ENCODE measurements around the gene EXOSC7. TPM values are rescaled to one million over a fixed set of nuclear protein-coding genes. Genes with fewer than 3 reads are reported as not detected.

EXOSC7 gene
- total RNA-seq, 8 experiments from 2014 or later = 45.1 to 92.9 (median 50.6) TPM

DNA sequence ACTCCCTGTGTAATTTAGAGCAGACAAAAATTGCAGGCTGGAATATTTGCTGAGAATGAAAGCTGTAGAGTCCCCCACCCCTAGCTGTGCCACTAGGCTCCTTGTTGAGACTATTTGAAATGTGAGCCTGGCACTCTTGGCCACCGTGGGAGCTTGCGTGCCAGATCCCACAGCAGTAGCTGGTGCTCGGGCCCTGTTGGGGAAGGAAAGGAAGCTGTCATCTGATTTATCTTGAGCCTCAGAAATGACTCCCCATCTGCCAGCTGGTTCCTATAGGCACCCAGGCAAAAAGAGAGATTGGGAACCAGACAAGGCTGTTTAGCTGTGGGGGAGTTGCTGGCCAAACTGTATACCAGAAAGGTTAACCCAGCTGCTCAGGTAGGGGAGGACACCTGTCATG is 26.7 kb downstream of the EXOSC7 start:
- ATAC-seq (replicated peaks in 6 of 8) = no peak
- H3K4me1 ChIP-seq (replicated peaks in 1 of 2) = peaks cover 0 to 4% of the 10 kb centered on the region in 2 donors
- 80 to 100% (median 100%) methylated on average over 1 to 3 of the region's 3 CpGs; no CpG with 5 or more reads in 2 of the 10 experiments for WGBS, 10 experiments
- H3K27ac ChIP-seq = no peak overlapping the region
- no peak overlapping the region for H3K4me3 ChIP-seq
- in situ Hi-C loops (cut with MboI; ENCODE audit: low pct_unique_long_range_greater_than_20kb in 2 of 9, low sequenced_read_pairs in 9 of 9, unreplicated experiment in 9 of 9) = no loop called here

DNA sequence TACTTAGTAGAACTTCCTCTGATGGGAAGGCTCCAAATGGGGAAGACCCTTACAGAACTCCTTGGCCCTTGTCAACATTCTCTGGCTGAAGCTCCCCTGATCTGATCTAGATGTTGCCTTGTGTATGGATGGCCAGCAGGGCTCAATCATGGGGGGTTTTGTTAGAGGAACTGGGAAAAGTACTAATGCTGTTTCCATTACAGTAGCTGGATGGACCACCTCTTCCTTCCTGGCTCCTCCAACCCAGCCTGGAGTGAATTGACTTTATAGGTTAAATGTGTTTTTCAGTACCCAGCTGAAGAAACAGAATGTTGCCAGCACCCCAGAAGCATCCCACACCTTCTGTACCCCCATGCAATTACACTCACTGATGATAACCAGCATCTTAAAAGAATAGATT is 27.4 kb downstream of the EXOSC7 start:
- in situ Hi-C loops (cut with MboI; ENCODE audit: low pct_unique_long_range_greater_than_20kb in 2 of 9, low sequenced_read_pairs in 9 of 9, unreplicated experiment in 9 of 9) = no loop called here
- no peak overlapping the region for H3K27ac ChIP-seq
- H3K4me3 ChIP-seq = no peak overlapping the region
- peaks cover 0 to 4% of the 10 kb centered on the region in 2 donors for H3K4me1 ChIP-seq (replicated peaks in 1 of 2)
- no peak for ATAC-seq (replicated peaks in 6 of 8)

DNA sequence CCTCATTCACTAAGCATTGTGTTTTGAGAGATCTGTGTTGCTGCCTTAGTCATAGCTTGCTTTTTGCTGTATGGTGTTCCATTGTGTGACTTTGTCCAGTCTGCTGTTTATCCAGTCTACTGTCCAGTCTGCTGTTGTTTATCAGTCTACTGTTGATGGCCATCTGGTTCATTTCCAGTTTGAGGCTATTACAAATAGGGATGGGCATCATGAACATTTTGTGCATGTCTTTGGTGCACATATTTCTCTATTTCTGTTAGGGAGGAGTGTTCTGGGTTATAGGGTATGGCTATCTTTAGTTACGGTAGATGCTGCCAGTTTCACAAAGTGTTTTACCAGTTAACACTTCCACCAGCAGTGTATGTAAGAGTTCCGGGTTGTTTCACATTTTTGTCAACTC is 27.8 kb downstream of the EXOSC7 start:
- peak in 2 of 8 experiments; percentile 68 to 75 for ATAC-seq (replicated peaks in 6 of 8)
- in situ Hi-C loops (cut with MboI; ENCODE audit: low pct_unique_long_range_greater_than_20kb in 2 of 9, low sequenced_read_pairs in 9 of 9, unreplicated experiment in 9 of 9) = no loop called here
- H3K27ac ChIP-seq = no peak overlapping the region
- H3K4me1 ChIP-seq (replicated peaks in 1 of 2) = peaks cover 0 to 2% of the 10 kb centered on the region in 2 donors
- whole genome bisulfite sequencing, 10 experiments = 43 to 100% (median 100%) methylated on average over 1 to 2 of the region's 2 CpGs; no CpG with 5 or more reads in 6 of the 10 experiments
- no peak overlapping the region for H3K4me3 ChIP-seq

DNA sequence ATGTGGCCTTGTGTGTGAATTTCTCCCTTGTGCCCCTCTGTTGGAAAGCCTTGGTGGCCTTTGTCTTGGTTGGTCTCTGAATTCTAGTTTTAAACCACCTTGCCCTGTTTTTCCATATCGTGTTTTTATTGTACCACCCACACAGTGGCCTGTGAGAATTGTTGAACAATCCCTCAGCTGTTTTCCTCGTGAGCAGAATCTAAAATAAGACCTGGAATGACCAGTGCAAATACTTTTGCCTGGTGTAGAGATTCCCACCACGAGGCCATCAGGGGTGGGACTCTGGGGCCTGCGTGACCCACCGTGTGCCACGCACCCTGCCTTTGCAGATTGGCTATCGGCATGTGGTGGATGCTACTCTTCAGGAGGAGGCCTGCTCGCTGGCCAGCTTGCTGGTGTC is 31.0 kb downstream of the EXOSC7 start:
- in situ Hi-C loops (cut with MboI; ENCODE audit: low pct_unique_long_range_greater_than_20kb in 2 of 9, low sequenced_read_pairs in 9 of 9, unreplicated experiment in 9 of 9) = no loop called here
- ATAC-seq (replicated peaks in 6 of 8) = no peak
- H3K4me1 ChIP-seq (replicated peaks in 1 of 2) = no peaks in the 10 kb centered on the region
- H3K27ac ChIP-seq = no peak overlapping the region
- WGBS, 10 experiments = 57 to 100% (median 98%) methylated on average over 1 to 7 of the region's 8 CpGs; no CpG with 5 or more reads in 1 of the 10 experiments
- H3K4me3 ChIP-seq = no peak overlapping the region

DNA sequence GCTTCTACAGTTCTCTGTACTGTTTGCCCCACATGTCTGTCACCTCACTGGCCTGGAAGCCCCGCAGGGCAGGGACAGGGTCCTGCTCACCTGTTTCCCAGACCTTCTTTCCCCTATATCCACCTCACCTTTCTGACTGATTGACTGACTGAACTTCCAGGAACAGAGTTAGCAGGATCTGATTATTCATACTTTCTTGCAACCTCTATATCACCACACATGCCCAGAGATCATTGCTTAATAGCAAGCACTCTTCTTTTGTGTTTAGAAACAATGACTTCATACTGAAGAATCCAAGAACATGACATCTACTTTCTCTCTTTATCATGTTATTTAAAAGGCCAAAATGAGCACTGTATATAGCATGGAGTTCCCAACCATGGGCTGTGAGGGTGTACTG is 32.1 kb downstream of the EXOSC7 start:
- in situ Hi-C loops (cut with MboI; ENCODE audit: low pct_unique_long_range_greater_than_20kb in 2 of 9, low sequenced_read_pairs in 9 of 9, unreplicated experiment in 9 of 9) = no loop called here
- H3K4me1 ChIP-seq (replicated peaks in 1 of 2) = no peaks in the 10 kb centered on the region
- no peak overlapping the region for H3K27ac ChIP-seq
- H3K4me3 ChIP-seq = no peak overlapping the region
- 100% methylated on average over 1 of the region's 1 CpG; no CpG with 5 or more reads in 6 of the 10 experiments for WGBS, 10 experiments
- no peak for ATAC-seq (replicated peaks in 6 of 8)

DNA sequence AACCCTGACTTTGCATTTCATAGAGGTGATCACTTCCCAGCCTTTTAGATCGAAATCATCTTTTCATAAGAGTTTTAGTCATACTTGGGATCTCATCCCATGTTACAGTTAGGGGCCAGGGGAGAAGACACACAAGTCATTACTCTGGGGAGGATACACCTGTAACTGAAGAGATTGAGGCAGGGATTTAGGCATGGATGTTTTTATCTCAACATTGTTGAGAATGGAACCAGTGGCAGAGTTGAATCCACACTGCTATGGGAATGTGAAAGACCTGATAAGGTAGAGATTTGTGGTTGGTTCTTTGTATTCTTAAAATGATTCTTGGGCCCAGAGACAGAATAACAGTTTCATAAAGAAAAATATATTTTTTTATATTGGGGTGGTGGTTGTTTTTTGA is 33.8 kb downstream of the EXOSC7 start:
- 67 to 100% (median 100%) methylated on average over 1 of the region's 1 CpG; no CpG with 5 or more reads in 4 of the 10 experiments for WGBS, 10 experiments
- Histone ChIP-seq H3K4me3 (no peak overlapping the region), H3K27ac (no peak overlapping the region), H3K4me1 (replicated peaks in 1 of 2) (no peaks in the 10 kb centered on the region)
- no peak for ATAC-seq (replicated peaks in 6 of 8)
- in situ Hi-C loops (cut with MboI; ENCODE audit: low pct_unique_long_range_greater_than_20kb in 2 of 9, low sequenced_read_pairs in 9 of 9, unreplicated experiment in 9 of 9) = no loop called here

DNA sequence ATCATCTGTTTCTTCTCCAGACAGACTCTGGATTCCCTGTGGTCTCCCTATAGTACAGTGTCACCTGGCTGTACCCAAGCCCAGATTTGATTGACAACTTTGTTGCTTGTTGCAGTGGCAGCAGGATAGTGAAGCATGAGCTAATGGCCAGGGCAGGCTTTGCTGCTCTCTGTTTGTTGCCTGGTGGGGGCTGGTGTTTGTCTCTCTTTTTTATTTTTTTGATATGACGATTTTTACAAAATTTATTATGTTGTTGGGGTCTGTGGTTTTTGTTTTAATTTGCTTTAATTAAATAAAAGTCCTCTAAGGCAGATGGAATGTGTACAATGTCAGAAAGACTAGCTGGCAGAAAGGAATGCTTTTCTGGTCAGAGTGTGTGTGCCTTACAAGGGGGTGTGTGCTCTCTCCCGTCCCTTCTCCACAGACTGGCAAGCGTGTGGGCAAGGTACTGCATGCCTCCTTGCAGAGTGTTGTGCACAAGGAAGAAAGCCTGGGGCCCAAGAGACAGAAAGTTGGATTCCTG is 34.8 kb downstream of the EXOSC7 start:
- WGBS, 10 experiments = 0 to 100% (median 69%) methylated on average over 1 to 3 of the region's 3 CpGs; no CpG with 5 or more reads in 1 of the 10 experiments
- in situ Hi-C loops (cut with MboI; ENCODE audit: low pct_unique_long_range_greater_than_20kb in 2 of 9, low sequenced_read_pairs in 9 of 9, unreplicated experiment in 9 of 9) = no loop called here
- Histone ChIP-seq H3K27ac (no peak overlapping the region), H3K4me1 (replicated peaks in 1 of 2) (no peaks in the 10 kb centered on the region), H3K4me3 (no peak overlapping the region)
- peak in 3 of 8 experiments; percentile 3 to 21 (median 10) for ATAC-seq (replicated peaks in 6 of 8)

DNA sequence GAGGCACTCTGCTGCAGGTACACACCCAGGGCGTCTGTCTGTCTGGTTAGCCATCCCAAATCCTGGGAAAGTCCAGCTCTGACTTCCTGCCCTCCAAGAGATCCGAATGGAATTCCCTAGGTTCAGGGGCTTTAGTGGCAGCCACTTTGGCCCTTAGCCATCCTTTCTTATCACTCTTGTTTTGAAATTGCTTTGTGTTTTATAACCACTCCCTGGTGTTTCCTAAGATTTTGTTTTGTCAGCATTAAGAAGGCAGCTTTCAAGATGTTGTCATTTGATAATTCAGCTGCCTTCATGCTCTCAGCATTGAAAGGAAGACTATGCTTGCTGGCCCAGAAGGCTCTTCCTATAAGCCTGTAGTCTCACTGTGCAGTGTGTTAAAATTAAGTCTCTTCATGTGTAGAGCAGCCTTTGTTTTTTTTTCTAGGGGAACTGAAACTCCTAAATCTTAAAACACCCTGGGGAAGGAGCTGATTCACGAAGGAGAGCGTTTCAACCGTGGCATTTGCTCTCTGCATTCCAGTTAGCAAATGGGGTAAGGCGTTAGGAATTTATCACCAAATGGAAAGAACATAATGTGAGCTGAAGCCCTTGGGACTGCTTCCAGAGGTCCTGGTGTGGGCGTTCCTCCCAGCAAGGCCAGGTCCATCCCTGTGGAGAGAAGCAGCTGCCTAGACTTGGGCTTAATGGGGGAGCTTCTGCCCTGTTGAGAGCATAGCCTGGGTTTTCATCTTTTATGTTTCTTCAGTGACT is 35.9 kb downstream of the EXOSC7 start:
- ATAC-seq (replicated peaks in 6 of 8) = peak in 3 of 8 experiments; percentile 78 to 89 (median 87)
- Histone ChIP-seq H3K4me1 (replicated peaks in 1 of 2) (no peaks in the 10 kb centered on the region), H3K27ac (no peak overlapping the region), H3K4me3 (no peak overlapping the region)
- WGBS, 10 experiments = 0 to 98% (median 33%) methylated on average over 1 to 6 of the region's 7 CpGs; no CpG with 5 or more reads in 2 of the 10 experiments
- in situ Hi-C loops (cut with MboI; ENCODE audit: low pct_unique_long_range_greater_than_20kb in 2 of 9, low sequenced_read_pairs in 9 of 9, unreplicated experiment in 9 of 9) = no loop called here

DNA sequence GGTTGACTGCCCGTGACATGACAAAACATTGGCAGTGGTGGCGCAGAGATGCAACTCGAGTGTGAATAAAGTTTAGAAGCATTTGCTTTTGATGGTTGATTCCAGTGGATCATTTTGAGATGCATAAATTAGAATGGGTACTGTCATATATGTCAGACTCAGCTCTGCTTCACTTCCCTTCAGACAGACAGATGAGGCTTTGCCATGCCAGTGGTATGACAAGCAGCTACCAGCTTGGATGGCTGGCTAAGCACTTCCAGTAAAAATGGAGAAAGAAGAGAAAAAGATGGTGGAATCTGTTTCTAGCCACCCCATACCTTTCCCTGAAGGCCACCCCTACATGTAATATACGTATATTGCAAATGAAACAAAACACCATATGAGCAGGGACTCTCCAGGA is 36.5 kb downstream of the EXOSC7 start:
- no peaks in the 10 kb centered on the region for H3K4me1 ChIP-seq (replicated peaks in 1 of 2)
- H3K4me3 ChIP-seq = no peak overlapping the region
- no peak overlapping the region for H3K27ac ChIP-seq
- ATAC-seq (replicated peaks in 6 of 8) = no peak
- 50 to 100% (median 97%) methylated on average over 1 to 3 of the region's 4 CpGs; no CpG with 5 or more reads in 2 of the 10 experiments for WGBS, 10 experiments
- in situ Hi-C loops (cut with MboI; ENCODE audit: low pct_unique_long_range_greater_than_20kb in 2 of 9, low sequenced_read_pairs in 9 of 9, unreplicated experiment in 9 of 9) = no loop called here

DNA sequence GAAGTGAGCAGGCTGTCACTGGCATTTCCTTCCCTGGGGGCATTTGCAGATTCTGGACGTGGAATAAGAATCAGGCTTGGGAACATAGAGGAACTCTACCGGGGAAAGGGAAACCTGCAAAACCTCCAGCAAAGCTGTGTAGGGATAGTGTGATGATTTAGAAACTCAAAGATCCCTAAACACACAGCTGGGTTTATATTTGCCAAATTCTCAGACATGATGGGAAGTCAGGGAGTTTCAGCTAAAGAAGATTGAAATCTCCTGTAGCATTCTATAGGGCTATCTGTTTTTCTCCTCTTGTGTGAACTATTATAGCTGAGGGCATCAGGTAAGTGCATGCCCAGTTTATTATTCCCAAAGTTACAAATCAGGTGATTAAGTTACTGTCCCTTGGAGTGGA is 40.9 kb downstream of the EXOSC7 start:
- 29 to 100% (median 60%) methylated on average over 1 to 2 of the region's 2 CpGs; no CpG with 5 or more reads in 3 of the 10 experiments for WGBS, 10 experiments
- in situ Hi-C loops (cut with MboI; ENCODE audit: low pct_unique_long_range_greater_than_20kb in 2 of 9, low sequenced_read_pairs in 9 of 9, unreplicated experiment in 9 of 9) = no loop called here
- no peak for ATAC-seq (replicated peaks in 6 of 8)
- Histone ChIP-seq H3K4me3 (no peak overlapping the region), H3K4me1 (replicated peaks in 1 of 2) (no peaks in the 10 kb centered on the region), H3K27ac (no peak overlapping the region)

DNA sequence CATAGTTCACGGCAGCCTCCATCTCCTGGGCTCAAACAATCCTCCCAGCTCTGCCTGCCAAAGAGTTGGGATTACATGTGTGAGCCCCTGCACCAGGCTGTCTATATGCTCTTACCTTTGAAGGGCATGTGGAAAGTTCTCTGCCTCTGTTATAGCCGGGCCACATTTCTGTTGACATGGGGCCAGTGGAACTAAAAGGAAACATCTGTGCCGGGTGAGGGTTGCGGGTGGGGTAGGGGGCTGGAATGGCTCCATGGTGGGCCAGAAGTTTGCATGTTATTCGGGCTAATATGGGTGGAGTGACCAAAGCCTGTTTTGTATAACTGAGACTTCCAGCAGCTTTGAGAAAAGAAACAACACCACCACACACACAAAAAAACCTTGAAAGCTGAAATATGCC is 41.8 kb downstream of the EXOSC7 start:
- in situ Hi-C loops (cut with MboI; ENCODE audit: low pct_unique_long_range_greater_than_20kb in 2 of 9, low sequenced_read_pairs in 9 of 9, unreplicated experiment in 9 of 9) = no loop called here
- 0 to 100% (median 76%) methylated on average over 1 to 4 of the region's 5 CpGs; no CpG with 5 or more reads in 5 of the 10 experiments for WGBS, 10 experiments
- Histone ChIP-seq H3K4me3 (no peak overlapping the region), H3K4me1 (replicated peaks in 1 of 2) (no peaks in the 10 kb centered on the region), H3K27ac (no peak overlapping the region)
- ATAC-seq (replicated peaks in 6 of 8) = peak in 1 of 8 experiments; percentile 1

DNA sequence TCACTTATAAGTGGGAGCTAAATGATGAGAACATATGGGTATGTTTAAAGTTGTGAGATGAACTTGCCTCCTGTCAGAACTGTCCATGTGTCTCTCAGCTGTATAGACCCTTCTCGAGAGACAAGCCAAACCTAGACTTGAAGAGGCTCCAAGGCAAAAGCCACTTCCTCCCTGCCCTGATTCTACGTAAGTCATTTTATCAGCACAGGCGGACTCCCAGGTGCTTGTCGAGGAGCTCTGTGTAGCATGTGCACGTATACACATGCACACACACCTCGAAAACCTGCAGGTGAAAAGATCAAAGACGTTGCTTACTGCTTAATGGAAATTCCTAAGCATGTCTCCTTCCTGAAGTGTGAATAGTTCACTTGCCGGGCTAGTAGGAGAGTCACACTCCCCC is 44.5 kb downstream of the EXOSC7 start:
- no peak overlapping the region for H3K4me3 ChIP-seq
- H3K4me1 ChIP-seq (replicated peaks in 1 of 2) = no peaks in the 10 kb centered on the region
- 60 to 100% (median 87%) methylated on average over 1 to 7 of the region's 8 CpGs; no CpG with 5 or more reads in 4 of the 10 experiments for WGBS, 10 experiments
- in situ Hi-C loops (cut with MboI; ENCODE audit: low pct_unique_long_range_greater_than_20kb in 2 of 9, low sequenced_read_pairs in 9 of 9, unreplicated experiment in 9 of 9) = no loop called here
- ATAC-seq (replicated peaks in 6 of 8) = no peak
- no peak overlapping the region for H3K27ac ChIP-seq

DNA sequence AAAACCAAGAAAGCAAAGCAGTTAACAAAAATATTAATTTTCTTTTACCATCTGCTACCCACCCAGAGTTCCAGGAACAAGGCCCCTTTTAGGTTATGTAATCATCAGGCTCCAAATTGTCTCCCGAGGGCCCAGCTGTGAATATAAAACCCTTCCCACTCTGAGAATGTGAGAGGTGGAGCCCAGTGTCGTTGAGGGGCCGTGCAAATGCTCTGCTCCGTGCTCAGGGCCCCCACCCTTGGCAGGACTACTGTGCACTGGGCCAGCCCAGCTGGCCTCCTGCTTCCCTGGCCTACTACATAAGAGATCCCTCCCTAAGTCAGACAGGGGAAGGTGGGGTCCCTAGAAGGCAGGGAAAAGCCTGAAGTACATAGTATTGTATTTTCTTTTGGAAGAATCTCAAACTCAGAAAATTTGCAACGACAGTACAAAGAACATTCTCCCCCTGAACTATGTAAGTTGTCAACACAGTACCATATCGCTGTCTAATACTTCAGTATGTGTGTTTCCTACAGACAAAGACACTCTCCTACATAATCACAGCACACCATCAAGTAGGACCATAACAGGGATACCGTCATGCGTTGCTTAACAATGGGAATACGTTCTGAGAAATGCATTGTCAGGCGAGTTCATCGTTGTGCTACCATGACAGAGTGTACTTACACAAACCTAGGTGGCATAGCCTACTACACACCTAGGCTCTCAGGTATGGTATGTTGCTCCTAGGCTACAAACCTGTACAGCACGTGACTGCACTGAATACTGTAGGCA is 45.7 kb downstream of the EXOSC7 start:
- ATAC-seq (replicated peaks in 6 of 8) = peak; percentile 31 to 96 (median 58)
- 6 to 80% (median 62%) methylated on average over 1 to 11 of the region's 12 CpGs; no CpG with 5 or more reads in 2 of the 10 experiments for WGBS, 10 experiments
- Histone ChIP-seq H3K27ac (no peak overlapping the region), H3K4me3 (no peak overlapping the region), H3K4me1 (replicated peaks in 1 of 2) (peaks cover 0 to under 1% of the 10 kb centered on the region in 2 donors)
- in situ Hi-C loops (cut with MboI; ENCODE audit: low pct_unique_long_range_greater_than_20kb in 2 of 9, low sequenced_read_pairs in 9 of 9, unreplicated experiment in 9 of 9) = no loop called here

All from motor neuron (in vitro differentiated cells).